Pancreas (tissue), 10 donors: ENCODE results near the gene DNAL1. TPM values are rescaled to one million over a fixed set of nuclear protein-coding genes. Genes with fewer than 3 reads are reported as not detected.
"Not testable (repeated sequence)": the region's sequence is repeated elsewhere in the genome, so short reads cannot be mapped to it uniquely, and the experiment has no call there.

Source experiments
- ATAC-seq, 4 donors: fragments of 200-7000 bp; cut with Tn5 transposase; one replicate each; pipeline versions ENCODE4 v1.8.0 to v1.9.1; 2020; ENCODE audit warnings: mild to moderate bottlenecking in 4 of 4, moderate library complexity in 4 of 4
- DNase-seq, 6 donors: peaks; one replicate each; pipeline ENCODE4 v3.0.0-alpha.2; 2020
- FAIRE-seq: peaks from 2 replicates; lab custom pipeline; 2012; peaks lifted over from hg19 to GRCh38; lab: Jason Lieb, UNC
- H3K27ac ChIP-seq, 4 donors: fragments of 200-600 bp; sonication (generic); 1 replicate in 3 of 4; 2 replicates in 1 of 4; pipeline versions ENCODE4 v1.5.0 to v1.8.0; 2020
- H3K27me3 ChIP-seq, 4 donors: fragments of 200-600 bp; one replicate each; pipeline ENCODE4 v1.8.0; 2021
- H3K36me3 ChIP-seq, 3 donors: fragments of 200-600 bp; sonication (generic) in 1 of 3; one replicate each; pipeline versions ENCODE4 v1.5.0 to v1.8.0; 2020 to 2021
- H3K4me1 ChIP-seq, 3 donors: fragments of 200-600 bp; one replicate each; pipeline ENCODE4 v1.8.0; 2021
- H3K4me3 ChIP-seq, 4 donors: fragments of 200-600 bp; sonication (generic) in 2 of 4; one replicate each; pipeline versions ENCODE4 v1.5.0 to v1.8.0; 2020 to 2021
- H3K9me3 ChIP-seq, 4 donors: fragments of 200-600 bp; one replicate each; pipeline ENCODE4 v1.8.0; 2021
- CTCF ChIP-seq, 4 donors: fragments of 200-600 bp; sonication (generic) in 3 of 4; IDR thresholded peaks; one replicate each; pipeline versions ENCODE4 v1.5.0 to v1.8.0; 2021; ENCODE audit warnings: antibody characterized with exemption in 4 of 4
- WGBS, 2 donors: extraction: QIAGEN DNeasy Blood & Tissue Kit; methylation state at CpG; one replicate each; pipeline ENCODE4 v1.1.7; 2013; 5-methylcytosine and 5-hydroxymethylcytosine counted together
- intact Hi-C, 3 donors: fragments of 100-400 bp; cut with DNase I; formaldehyde crosslinking; loops; one replicate each; pipeline versions ENCODE4 v1.11.1 to v1.14.2; 2022
- polyA plus RNA-seq, 2 donors: library from polyadenylated mRNA; stranded (reverse); fragments of 200-250 nt; gene quantifications; one replicate each; pipeline ENCODE4 v1.2.3, GENCODE V29; 2013
- total RNA-seq, 6 donors: library from RNA; stranded (reverse); fragmentation: NEBNext Ultra II Directional in 4 of 6; extraction: Animal tissue kit (Norgen Biotek cat#: 25700) in 4 of 6; gene quantifications; one replicate each; pipeline versions ENCODE4 v1.2.1 to v1.2.4, GENCODE V29; 2021 to 2023
- donor health status: healthy with polysubstance abuse.
- donor health status: DM: no; HTN: no; CAD: no; lungs with moderate emphysema.
- donor health status: DM: no; HTN: no; CAD: no.
- donor health status: control.
- donor health status: control.
- donor health status: Bipolar disorder and iron deficiency.
- donor health status: DM: yes; HTN: yes; CAD: no.
- donor health status: DM: no; HTN: no; CAD: no.
- donor health status: DM: no; HTN: no; CAD: no.
- donor health status: DM: yes; HTN: yes; CAD: no.

The DNAL1 gene
- total and polyA plus RNA-seq, 8 donors = 3.2 to 9.2 (median 5.2) TPM

- Histone ChIP-seq H3K4me1 (no peaks in the 10 kb centered on the region), H3K4me3 (no peak overlapping the region), H3K27ac (no peak overlapping the region), H3K36me3 (no peaks in the 10 kb centered on the region), H3K9me3 (no peaks in the 10 kb centered on the region), H3K27me3 (no peaks in the 10 kb centered on the region)
- 74 to 86% methylated on average over 2 of the region's 2 CpGs for WGBS, 2 donors
- no peak for DNase-seq
- TF ChIP-seq CTCF (IDR thresholded peaks at IDR 0.05) = no peak
- ATAC-seq = no peak
- intact Hi-C loops = no loop called here
- FAIRE-seq = no peak
Observed at GRCh38 chr14:73695997-73696396, 51.2 kb downstream of the DNAL1 start.

GRCh38 chr14:73696466-73697400, 51.9 kb downstream of the DNAL1 start:
- TF ChIP-seq CTCF (IDR thresholded peaks at IDR 0.05) = no peak
- 83 to 96% methylated on average over 2 of the region's 2 CpGs for WGBS, 2 donors
- no peak for DNase-seq
- no peaks in the 10 kb centered on the region for H3K4me1 ChIP-seq
- no peaks in the 10 kb centered on the region for H3K27me3 ChIP-seq
- no peak overlapping the region for H3K4me3 ChIP-seq
- no peaks in the 10 kb centered on the region for H3K9me3 ChIP-seq
- no peak for FAIRE-seq
- no peak for ATAC-seq
- intact Hi-C loops = no loop called here
- H3K27ac ChIP-seq = no peak overlapping the region
- no peaks in the 10 kb centered on the region for H3K36me3 ChIP-seq

GRCh38 chr14:73700325-73700724, 55.5 kb downstream of the DNAL1 start:
- TF ChIP-seq CTCF (IDR thresholded peaks at IDR 0.05) = no peak
- Histone ChIP-seq H3K4me3 (no peak overlapping the region), H3K36me3 (no peaks in the 10 kb centered on the region), H3K27me3 (no peaks in the 10 kb centered on the region), H3K4me1 (no peaks in the 10 kb centered on the region), H3K27ac (no peak overlapping the region), H3K9me3 (no peaks in the 10 kb centered on the region)
- WGBS, 2 donors = 53 to 77% methylated on average over 1 of the region's 1 CpG
- intact Hi-C loops = no loop called here
- ATAC-seq (peak in 1 of 4 donors; percentile 38), DNase-seq (no peak), FAIRE-seq (no peak)

GRCh38 chr14:73708076-73708475, 63.3 kb downstream of the DNAL1 start:
- H3K4me3 ChIP-seq, H3K36me3 ChIP-seq, H3K27ac ChIP-seq, DNase-seq, FAIRE-seq, intact Hi-C loops, H3K9me3 ChIP-seq, ATAC-seq, H3K4me1 ChIP-seq, H3K27me3 ChIP-seq: not testable (repeated sequence)
- WGBS, 2 donors = 75 to 81% methylated on average over 4 of the region's 4 CpGs

- Histone ChIP-seq H3K4me1 (no peaks in the 10 kb centered on the region), H3K27me3 (no peaks in the 10 kb centered on the region), H3K27ac (no peak overlapping the region), H3K4me3 (no peak overlapping the region), H3K36me3 (no peaks in the 10 kb centered on the region), H3K9me3 (no peaks in the 10 kb centered on the region)
- no peak for DNase-seq
- TF ChIP-seq CTCF (IDR thresholded peaks at IDR 0.05) = no peak
- intact Hi-C loops = no loop called here
- no peak for FAIRE-seq
- WGBS, 2 donors = 91 to 93% methylated on average over 8 of the region's 8 CpGs
- ATAC-seq = no peak
Observed at GRCh38 chr14:73709904-73710469, 65.2 kb downstream of the DNAL1 start.
